Parathyroid adenoma (tissue), 2 donors: ENCODE results near the gene AUTS2.

Source experiments
- H2AFZ ChIP-seq: fragments of 300-600 bp; sonication (generic); one replicate; pipeline ENCODE4 v1.7.0; 2017; ENCODE audit warnings: antibody characterized with exemption, mild to moderate bottlenecking
- H3K27ac ChIP-seq: fragments of 300-600 bp; sonication (generic); one replicate; pipeline ENCODE4 v1.7.0; 2017
- H3K27me3 ChIP-seq: fragments of 300-600 bp; sonication (generic); one replicate; pipeline ENCODE4 v1.7.0; 2017; ENCODE audit warnings: low read length; ENCODE audit not compliant: control insufficient read depth, insufficient read depth
- H3K36me3 ChIP-seq: fragments of 300-600 bp; sonication (generic); one replicate; pipeline ENCODE4 v1.7.0; 2017; ENCODE audit warnings: low read length; ENCODE audit not compliant: control insufficient read depth, insufficient read depth
- H3K4me1 ChIP-seq: fragments of 300-600 bp; sonication (generic); one replicate; pipeline ENCODE4 v1.7.0; 2017; ENCODE audit warnings: control low read depth
- H3K4me2 ChIP-seq: fragments of 300-600 bp; sonication (generic); one replicate; pipeline ENCODE4 v1.7.0; 2017; ENCODE audit warnings: low read length
- H3K4me3 ChIP-seq: fragments of 300-600 bp; sonication (generic); one replicate; pipeline ENCODE4 v1.7.0; 2017; ENCODE audit warnings: low read depth, low read length
- H3K79me2 ChIP-seq: fragments of 300-600 bp; sonication (generic); one replicate; pipeline ENCODE4 v1.7.0; 2017; ENCODE audit warnings: control low read depth
- H3K9ac ChIP-seq: fragments of 300-600 bp; sonication (generic); one replicate; pipeline ENCODE4 v1.7.0; 2017; ENCODE audit warnings: mild to moderate bottlenecking
- H3K9me3 ChIP-seq: fragments of 300-600 bp; sonication (generic); one replicate; pipeline ENCODE4 v1.7.0; 2017; ENCODE audit warnings: low read length; ENCODE audit not compliant: control insufficient read depth
- CTCF ChIP-seq: fragments of 300-600 bp; sonication (generic); IDR thresholded peaks from one replicate; pipeline ENCODE4 v1.7.0; 2017; ENCODE audit warnings: antibody characterized with exemption, mild to moderate bottlenecking
- donor health status: primary hyperparathyroidism.

The AUTS2 gene

GRCh38 chr7:69690329-69690728 lies 92.1 kb downstream of the AUTS2 start:
- Histone ChIP-seq H2AFZ (no peak overlapping the region), H3K4me2 (no peak overlapping the region), H3K4me1 (no peaks in the 10 kb centered on the region), H3K36me3 (no peaks in the 10 kb centered on the region), H3K27ac (no peak overlapping the region), H3K27me3 (no peaks in the 10 kb centered on the region), H3K79me2 (peaks cover 2% of the 10 kb centered on the region), H3K4me3 (no peak overlapping the region), H3K9ac (no peak overlapping the region), H3K9me3 (no peaks in the 10 kb centered on the region)
- no peak for TF ChIP-seq CTCF

GRCh38 chr7:69691327-69691726 lies 93.1 kb downstream of the AUTS2 start:
- no peak overlapping the region for H2AFZ ChIP-seq
- no peaks in the 10 kb centered on the region for H3K27me3 ChIP-seq
- no peak overlapping the region for H3K9ac ChIP-seq
- H3K36me3 ChIP-seq: no peaks in the 10 kb centered on the region
- no peak overlapping the region for H3K4me3 ChIP-seq
- H3K4me1 ChIP-seq: no peaks in the 10 kb centered on the region
- TF ChIP-seq CTCF: no peak
- H3K79me2 ChIP-seq: peaks cover 2% of the 10 kb centered on the region
- no peak overlapping the region for H3K4me2 ChIP-seq
- no peak overlapping the region for H3K27ac ChIP-seq
- no peaks in the 10 kb centered on the region for H3K9me3 ChIP-seq

- H3K4me2 ChIP-seq: no peak overlapping the region
- H3K9me3 ChIP-seq: no peaks in the 10 kb centered on the region
- no peaks in the 10 kb centered on the region for H3K4me1 ChIP-seq
- H3K9ac ChIP-seq: no peak overlapping the region
- no peaks in the 10 kb centered on the region for H3K36me3 ChIP-seq
- no peaks in the 10 kb centered on the region for H3K27me3 ChIP-seq
- H3K27ac ChIP-seq: no peak overlapping the region
- H3K79me2 ChIP-seq: peaks cover 2% of the 10 kb centered on the region
- no peak for TF ChIP-seq CTCF
- no peak overlapping the region for H2AFZ ChIP-seq
- H3K4me3 ChIP-seq: no peak overlapping the region
These were observed 93.5 kb downstream of the AUTS2 start for GRCh38 chr7:69691734-69692133.

- no peak overlapping the region for H2AFZ ChIP-seq
- no peak overlapping the region for H3K27ac ChIP-seq
- no peak overlapping the region for H3K4me3 ChIP-seq
- no peak for TF ChIP-seq CTCF
- no peaks in the 10 kb centered on the region for H3K4me1 ChIP-seq
- H3K27me3 ChIP-seq: no peaks in the 10 kb centered on the region
- H3K9me3 ChIP-seq: no peaks in the 10 kb centered on the region
- peaks cover 2% of the 10 kb centered on the region for H3K79me2 ChIP-seq
- no peaks in the 10 kb centered on the region for H3K36me3 ChIP-seq
- H3K4me2 ChIP-seq: no peak overlapping the region
- H3K9ac ChIP-seq: no peak overlapping the region
These were observed 94.3 kb downstream of the AUTS2 start for GRCh38 chr7:69692611-69693010.

GRCh38 chr7:69693042-69693441 lies 94.8 kb downstream of the AUTS2 start:
- Histone ChIP-seq H2AFZ (no peak overlapping the region), H3K27ac (no peak overlapping the region), H3K4me3 (no peak overlapping the region), H3K4me1 (no peaks in the 10 kb centered on the region), H3K4me2 (no peak overlapping the region), H3K79me2 (peaks cover 2% of the 10 kb centered on the region), H3K27me3 (no peaks in the 10 kb centered on the region), H3K36me3 (no peaks in the 10 kb centered on the region), H3K9ac (no peak overlapping the region), H3K9me3 (no peaks in the 10 kb centered on the region)
- no peak for TF ChIP-seq CTCF
